H1 (cell line): ENCODE data around the gene NANOGP8. TPM values are rescaled to one million over a fixed set of nuclear protein-coding genes. Genes with fewer than 3 reads are reported as not detected.

Source experiments
- CTCF ChIP-seq, 3 experiments: IDR thresholded peaks; 1 replicate in 2 of 3; 2 replicates in 1 of 3; pipeline versions ENCODE4 v1.5.1 to v1.6.1; 2011; ENCODE audit warnings: low read length in 3 of 3, mild to moderate bottlenecking in 3 of 3, inconsistent platforms in 2 of 3, low read depth in 1 of 3, moderate library complexity in 1 of 3; ENCODE audit not compliant: insufficient read depth in 1 of 3; ENCODE audit errors: control extremely low read depth in 1 of 3
- GABPA ChIP-seq: IDR thresholded peaks from 2 replicates; pipeline ENCODE4 v1.6.1; 2011; ENCODE audit warnings: mild to moderate bottlenecking, low read length, moderate library complexity, borderline replicate concordance; ENCODE audit not compliant: insufficient read depth
- PHF8 ChIP-seq: fragments of 200-600 bp; sonication (generic); conservative IDR thresholded peaks from 2 replicates; pipeline ENCODE4 v1.7.1; 2012; ENCODE audit warnings: low read depth, mild to moderate bottlenecking, inconsistent platforms, low read length, moderate library complexity
- POU5F1 ChIP-seq: IDR thresholded peaks from 2 replicates; pipeline ENCODE4 v1.6.1; 2011; ENCODE audit warnings: low read depth, mild to moderate bottlenecking, low read length, moderate library complexity
- RXRA ChIP-seq: IDR thresholded peaks from 2 replicates; pipeline ENCODE4 v1.6.1; 2011; ENCODE audit warnings: low read depth, mild to moderate bottlenecking, low read length, moderate library complexity; ENCODE audit not compliant: insufficient read depth
- SAP30 ChIP-seq: fragments of 300-600 bp; sonication (generic); IDR thresholded peaks from 2 replicates; pipeline ENCODE4 v1.7.1; 2012; ENCODE audit warnings: low read length, moderate library complexity, mild to moderate bottlenecking, inconsistent platforms; ENCODE audit not compliant: insufficient read depth, insufficient replicate concordance
- SIX5 ChIP-seq: IDR thresholded peaks from 2 replicates; pipeline ENCODE4 v1.6.1; 2011; ENCODE audit warnings: mild to moderate bottlenecking, low read depth, low read length
- polyA plus RNA-seq, 7 experiments: library from polyadenylated mRNA; depleted of rRNA in 3 of 7; stranded (reverse) in 5 of 7; unstranded in 2 of 7; fragments of >200 nt in 5 of 7; fragments of 200-250 nt in 2 of 7; gene quantifications; 1 replicate in 5 of 7; 2 replicates in 1 of 7; 4 replicates in 1 of 7; pipeline versions ENCODE4 v1.2.1 to v1.2.3, GENCODE V29; 2011 to 2013; ENCODE audit warnings: missing spikeins in 2 of 7, mixed read lengths in 2 of 7
- total RNA-seq: library from RNA; stranded (reverse); fragmentation: NEBNext Ultra II Directional; extraction: Animal tissue kit (Norgen Biotek cat#: 25700); gene quantifications from 2 replicates; pipeline ENCODE4 v1.2.1, GENCODE V29; 2021

NANOGP8 gene
- total and polyA plus RNA-seq, 2 of the 8 experiments (the other 6 are each of a cell fraction or from before 2014, with no cell fraction given) = 23.3 to 40.6 TPM

- TF ChIP-seq CTCF (IDR thresholded peaks at IDR 0.05; ENCODE audit: control extremely low read depth in 1 of 3, insufficient read depth in 1 of 3, low read depth in 1 of 3, low read length in 3 of 3) (no peak), RXRA (no peak), SIX5 (no peak), SAP30 (no peak), POU5F1 (no peak), PHF8 (no peak), GABPA (no peak)
These were observed 23.4 kb upstream of the NANOGP8 start (continued) for GRCh38 chr15:35108453-35108852.
